ENCODE data around the gene CAMK2N1.
"Not testable (repeated sequence)": the region's sequence is repeated elsewhere in the genome, so short reads cannot be mapped to it uniquely, and the experiment has no call there.

DNA sequence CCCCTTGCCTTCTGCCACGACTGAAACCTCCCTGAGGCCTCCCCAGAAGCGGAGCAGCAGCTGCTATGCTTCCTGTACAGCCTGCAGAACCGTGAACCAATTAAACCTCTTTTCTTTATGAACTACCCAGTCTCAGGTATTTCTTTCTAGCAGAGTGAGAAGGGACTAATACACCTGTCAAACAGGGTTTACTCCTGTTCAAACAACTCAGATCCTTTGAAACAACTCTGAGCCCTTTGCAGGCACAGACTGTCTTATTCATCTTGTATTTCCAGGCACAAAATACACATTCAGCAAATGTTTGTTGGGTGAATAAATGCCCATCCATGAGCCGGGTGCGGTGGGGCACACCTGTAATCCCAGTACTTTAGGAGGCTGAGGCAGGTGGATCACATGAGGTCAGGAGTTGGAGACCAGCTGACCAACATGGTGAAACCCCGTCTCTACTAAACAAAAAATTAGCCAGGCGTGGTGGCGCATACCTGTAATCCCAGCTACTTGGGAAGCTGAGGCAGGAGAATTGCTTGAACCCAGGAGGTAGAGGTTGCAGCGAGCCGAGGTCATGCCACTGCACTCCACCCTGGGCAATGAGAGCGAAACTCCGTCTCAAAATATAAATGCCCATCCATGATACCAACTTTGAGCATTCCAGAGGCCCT, 10.8 kb upstream of the CAMK2N1 start:
- TF ChIP-seq, protein P1, sequence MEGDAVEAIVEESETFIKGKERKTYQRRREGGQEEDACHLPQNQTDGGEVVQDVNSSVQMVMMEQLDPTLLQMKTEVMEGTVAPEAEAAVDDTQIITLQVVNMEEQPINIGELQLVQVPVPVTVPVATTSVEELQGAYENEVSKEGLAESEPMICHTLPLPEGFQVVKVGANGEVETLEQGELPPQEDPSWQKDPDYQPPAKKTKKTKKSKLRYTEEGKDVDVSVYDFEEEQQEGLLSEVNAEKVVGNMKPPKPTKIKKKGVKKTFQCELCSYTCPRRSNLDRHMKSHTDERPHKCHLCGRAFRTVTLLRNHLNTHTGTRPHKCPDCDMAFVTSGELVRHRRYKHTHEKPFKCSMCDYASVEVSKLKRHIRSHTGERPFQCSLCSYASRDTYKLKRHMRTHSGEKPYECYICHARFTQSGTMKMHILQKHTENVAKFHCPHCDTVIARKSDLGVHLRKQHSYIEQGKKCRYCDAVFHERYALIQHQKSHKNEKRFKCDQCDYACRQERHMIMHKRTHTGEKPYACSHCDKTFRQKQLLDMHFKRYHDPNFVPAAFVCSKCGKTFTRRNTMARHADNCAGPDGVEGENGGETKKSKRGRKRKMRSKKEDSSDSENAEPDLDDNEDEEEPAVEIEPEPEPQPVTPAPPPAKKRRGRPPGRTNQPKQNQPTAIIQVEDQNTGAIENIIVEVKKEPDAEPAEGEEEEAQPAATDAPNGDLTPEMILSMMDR (IDR thresholded peaks at IDR 0.05; ENCODE audit: insufficient read depth, low read length, poor library complexity, severe bottlenecking) = not testable (repeated sequence)
- not testable (repeated sequence) for TF ChIP-seq EZH2phosphoT487 (conservative IDR thresholded peaks at IDR 0.05; ENCODE audit: low read length)

All from SU-DHL-6 (cell line).